ENCODE results near the gene ARMCX5.

ARMCX5 gene

GRCh38 chrX:102599084-102599950 lies at the start of gene ARMCX5:
Gene ARMCX5 (plus strand): TSS chrX:102599515. CDS start chrX:102602142, 2,627 bp downstream.
- Histone ChIP-seq H3K27ac (ENCODE audit: low read depth, low read length) (no peak within 1 kb of the TSS), H3K36me3 (ENCODE audit: low read length) (no peaks in the 10 kb centered on the region), H3F3A (ENCODE audit: insufficient read depth) (no peaks in the 10 kb centered on the region), H4K20me1 (ENCODE audit: low read depth, low read length) (no peaks in the 10 kb centered on the region), H3K9ac (ENCODE audit: low read length) (no peak within 1 kb of the TSS), H3K4me2 (ENCODE audit: low read depth, low read length, poor library complexity, severe bottlenecking) (no peak within 1 kb of the TSS), H3K9me2 (replicated peaks; ENCODE audit: insufficient read depth, low read length) (no peaks in the 10 kb centered on the region), H3K4me3 (ENCODE audit: insufficient read depth, low read length, poor library complexity, severe bottlenecking) (no peak within 1 kb of the TSS), H2AFZ (ENCODE audit: low read depth, low read length, severe bottlenecking) (no peak within 1 kb of the TSS), H3K79me2 (ENCODE audit: insufficient read depth, low read length) (no peaks in the 10 kb centered on the region), H3K27me3 (ENCODE audit: low read length) (no peaks in the 10 kb centered on the region), H3K9me3 (ENCODE audit: insufficient read depth, low read length) (no peaks in the 10 kb centered on the region)
- TF ChIP-seq EZH2phosphoT487 (conservative IDR thresholded peaks at IDR 0.05; ENCODE audit: low read length) (no peak), CTCF (IDR thresholded peaks at IDR 0.05; ENCODE audit: insufficient read depth, low read length, poor library complexity, severe bottlenecking) (no peak)

GRCh38 chrX:102558607-102559006 lies 40.7 kb upstream of the ARMCX5 start:
- TF ChIP-seq EZH2phosphoT487 (conservative IDR thresholded peaks at IDR 0.05; ENCODE audit: low read length), result no peak
- no peaks in the 10 kb centered on the region for H3K9me3 ChIP-seq (ENCODE audit: insufficient read depth, low read length)
- no peak overlapping the region for H2AFZ ChIP-seq (ENCODE audit: low read depth, low read length, severe bottlenecking)
- H4K20me1 ChIP-seq (ENCODE audit: low read depth, low read length), result no peaks in the 10 kb centered on the region
- H3K9ac ChIP-seq (ENCODE audit: low read length), result no peak overlapping the region
- H3K36me3 ChIP-seq (ENCODE audit: low read length), result no peaks in the 10 kb centered on the region
- H3K27ac ChIP-seq (ENCODE audit: low read depth, low read length), result no peak overlapping the region
- no peaks in the 10 kb centered on the region for H3K79me2 ChIP-seq (ENCODE audit: insufficient read depth, low read length)
- no peaks in the 10 kb centered on the region for H3K27me3 ChIP-seq (ENCODE audit: low read length)
- no peaks in the 10 kb centered on the region for H3F3A ChIP-seq (ENCODE audit: insufficient read depth)
- H3K4me3 ChIP-seq (ENCODE audit: insufficient read depth, low read length, poor library complexity, severe bottlenecking), result no peak overlapping the region
- no peak overlapping the region for H3K4me2 ChIP-seq (ENCODE audit: low read depth, low read length, poor library complexity, severe bottlenecking)
- no peaks in the 10 kb centered on the region for H3K9me2 ChIP-seq (replicated peaks; ENCODE audit: insufficient read depth, low read length)

- Histone ChIP-seq H3K4me3 (ENCODE audit: insufficient read depth, low read length, poor library complexity, severe bottlenecking) (no peak overlapping the region), H3K4me2 (ENCODE audit: low read depth, low read length, poor library complexity, severe bottlenecking) (no peak overlapping the region), H3K9me3 (ENCODE audit: insufficient read depth, low read length) (no peaks in the 10 kb centered on the region), H3K79me2 (ENCODE audit: insufficient read depth, low read length) (no peaks in the 10 kb centered on the region), H3K27me3 (ENCODE audit: low read length) (no peaks in the 10 kb centered on the region), H3K27ac (ENCODE audit: low read depth, low read length) (no peak overlapping the region), H3K9me2 (replicated peaks; ENCODE audit: insufficient read depth, low read length) (no peaks in the 10 kb centered on the region), H3K36me3 (ENCODE audit: low read length) (no peaks in the 10 kb centered on the region), H4K20me1 (ENCODE audit: low read depth, low read length) (no peaks in the 10 kb centered on the region), H3K9ac (ENCODE audit: low read length) (no peak overlapping the region), H2AFZ (ENCODE audit: low read depth, low read length, severe bottlenecking) (no peak overlapping the region), H3F3A (ENCODE audit: insufficient read depth) (no peaks in the 10 kb centered on the region)
- TF ChIP-seq CTCF (IDR thresholded peaks at IDR 0.05; ENCODE audit: insufficient read depth, low read length, poor library complexity, severe bottlenecking), result no peak
- TF ChIP-seq EZH2phosphoT487 (conservative IDR thresholded peaks at IDR 0.05; ENCODE audit: low read length), result no peak
Observed at GRCh38 chrX:102560423-102561068, 38.8 kb upstream of the ARMCX5 start.

GRCh38 chrX:102580891-102581290 lies 18.4 kb upstream of the ARMCX5 start:
- no peak overlapping the region for H3K4me2 ChIP-seq (ENCODE audit: low read depth, low read length, poor library complexity, severe bottlenecking)
- no peaks in the 10 kb centered on the region for H3K27me3 ChIP-seq (ENCODE audit: low read length)
- no peak overlapping the region for H2AFZ ChIP-seq (ENCODE audit: low read depth, low read length, severe bottlenecking)
- H3K79me2 ChIP-seq (ENCODE audit: insufficient read depth, low read length), result no peaks in the 10 kb centered on the region
- no peaks in the 10 kb centered on the region for H3F3A ChIP-seq (ENCODE audit: insufficient read depth)
- no peaks in the 10 kb centered on the region for H3K36me3 ChIP-seq (ENCODE audit: low read length)
- H3K9me3 ChIP-seq (ENCODE audit: insufficient read depth, low read length), result no peaks in the 10 kb centered on the region
- no peaks in the 10 kb centered on the region for H4K20me1 ChIP-seq (ENCODE audit: low read depth, low read length)
- TF ChIP-seq EZH2phosphoT487 (conservative IDR thresholded peaks at IDR 0.05; ENCODE audit: low read length), result no peak
- TF ChIP-seq CTCF (IDR thresholded peaks at IDR 0.05; ENCODE audit: insufficient read depth, low read length, poor library complexity, severe bottlenecking), result no peak
- no peaks in the 10 kb centered on the region for H3K9me2 ChIP-seq (replicated peaks; ENCODE audit: insufficient read depth, low read length)
- H3K27ac ChIP-seq (ENCODE audit: low read depth, low read length), result no peak overlapping the region
- H3K4me3 ChIP-seq (ENCODE audit: insufficient read depth, low read length, poor library complexity, severe bottlenecking), result no peak overlapping the region
- no peak overlapping the region for H3K9ac ChIP-seq (ENCODE audit: low read length)

All from SU-DHL-6 (cell line).